Esophagus squamous epithelium (tissue), 5 donors: ENCODE measurements around the gene STK10. TPM values are rescaled to one million over a fixed set of nuclear protein-coding genes. Genes with fewer than 3 reads are reported as not detected.

ENCODE experiments used
- DNase-seq: peaks from one replicate; lab custom pipeline; 2025; lab: John Stamatoyannopoulos, UW
- H3K27ac ChIP-seq, 4 donors: fragments of 200-600 bp; sonication (generic); one replicate each; pipeline ENCODE4 v1.5.1; 2016 to 2019; ENCODE audit warnings: mild to moderate bottlenecking in 1 of 4
- H3K27me3 ChIP-seq, 4 donors: fragments of 200-600 bp; sonication (generic); 1 replicate in 3 of 4; 2 replicates in 1 of 4; pipeline versions ENCODE4 v1.5.1 to v1.6.0; 2017 to 2021; ENCODE audit warnings: antibody characterized with exemption in 1 of 4
- H3K36me3 ChIP-seq, 3 donors: fragments of 200-600 bp; sonication (generic); one replicate each; pipeline ENCODE4 v1.5.1; 2016 to 2019
- H3K4me1 ChIP-seq, 3 donors: fragments of 200-600 bp; sonication (generic); one replicate each; pipeline ENCODE4 v1.5.1; 2017 to 2019
- H3K4me3 ChIP-seq, 4 donors: fragments of 200-600 bp; sonication (generic); 1 replicate in 3 of 4; 2 replicates in 1 of 4; pipeline ENCODE4 v1.5.1; 2016 to 2019; ENCODE audit warnings: mild to moderate bottlenecking in 2 of 4, moderate library complexity in 1 of 4
- H3K9me3 ChIP-seq, 3 donors: fragments of 200-600 bp; sonication (generic); one replicate each; pipeline ENCODE4 v1.5.1; 2016 to 2019
- POLR2A ChIP-seq, 4 donors: fragments of 450-650 bp; IDR thresholded peaks; one replicate each; pipeline ENCODE4 v1.6.1; 2017; ENCODE audit warnings: antibody characterized with exemption in 4 of 4, mild to moderate bottlenecking in 4 of 4, moderate library complexity in 3 of 4
- WGBS, 2 donors: methylation state at CpG; one replicate each; pipeline ENCODE4 v1.1.5; 2018; 5-methylcytosine and 5-hydroxymethylcytosine counted together
- intact Hi-C: fragments of 100-400 bp; cut with DNase I; formaldehyde crosslinking; loops from one replicate; pipeline ENCODE4 v1.15.0; 2022
- total RNA-seq, 4 donors: library from RNA; depleted of rRNA; stranded (reverse); fragments of >200 nt; gene quantifications; one replicate each; pipeline ENCODE4 v1.1.0, GENCODE V29; 2016
- TF ChIP-seq, protein P1 (sequence below), 6 experiments: fragments of 450-650 bp in 4 of 6; fragments of 200-600 bp in 2 of 6; sonication (generic) in 2 of 6; IDR thresholded peaks; one replicate each; pipeline ENCODE4 v1.5.1; 2016 to 2019; ENCODE audit warnings: antibody characterized with exemption in 6 of 6, mild to moderate bottlenecking in 4 of 6, moderate library complexity in 4 of 6
- donor health status: DM: yes; HTN: yes; CAD: no.

STK10 gene
- total RNA-seq, 4 donors from 2014 or later = 5.4 to 15.6 (median 8.9) TPM

DNA sequence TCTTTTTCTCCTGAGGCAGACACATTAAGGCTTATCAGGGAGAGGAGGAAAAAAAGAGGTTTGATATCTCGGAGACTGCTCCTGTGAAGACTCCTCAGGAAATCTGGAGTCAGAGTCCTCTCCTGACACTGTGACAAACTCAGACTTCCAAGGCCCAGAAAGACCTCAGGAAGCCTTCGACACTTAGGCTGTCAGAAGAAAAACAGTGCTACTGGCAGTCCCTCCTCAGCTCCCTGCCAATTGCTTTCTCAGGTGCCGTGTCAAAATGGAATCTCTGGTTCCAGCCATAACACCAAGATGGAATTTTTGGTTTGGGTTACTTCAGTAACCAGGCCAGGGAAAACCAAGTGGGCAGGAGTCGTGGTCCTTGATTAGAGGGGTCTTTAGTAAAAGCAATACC lies 4.1 kb downstream of the STK10 start:
- WGBS, 2 donors = 84 to 91% methylated on average over 4 of the region's 4 CpGs
- TF ChIP-seq, protein P1, sequence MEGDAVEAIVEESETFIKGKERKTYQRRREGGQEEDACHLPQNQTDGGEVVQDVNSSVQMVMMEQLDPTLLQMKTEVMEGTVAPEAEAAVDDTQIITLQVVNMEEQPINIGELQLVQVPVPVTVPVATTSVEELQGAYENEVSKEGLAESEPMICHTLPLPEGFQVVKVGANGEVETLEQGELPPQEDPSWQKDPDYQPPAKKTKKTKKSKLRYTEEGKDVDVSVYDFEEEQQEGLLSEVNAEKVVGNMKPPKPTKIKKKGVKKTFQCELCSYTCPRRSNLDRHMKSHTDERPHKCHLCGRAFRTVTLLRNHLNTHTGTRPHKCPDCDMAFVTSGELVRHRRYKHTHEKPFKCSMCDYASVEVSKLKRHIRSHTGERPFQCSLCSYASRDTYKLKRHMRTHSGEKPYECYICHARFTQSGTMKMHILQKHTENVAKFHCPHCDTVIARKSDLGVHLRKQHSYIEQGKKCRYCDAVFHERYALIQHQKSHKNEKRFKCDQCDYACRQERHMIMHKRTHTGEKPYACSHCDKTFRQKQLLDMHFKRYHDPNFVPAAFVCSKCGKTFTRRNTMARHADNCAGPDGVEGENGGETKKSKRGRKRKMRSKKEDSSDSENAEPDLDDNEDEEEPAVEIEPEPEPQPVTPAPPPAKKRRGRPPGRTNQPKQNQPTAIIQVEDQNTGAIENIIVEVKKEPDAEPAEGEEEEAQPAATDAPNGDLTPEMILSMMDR (IDR thresholded peaks at IDR 0.05) = no peak
- TF ChIP-seq POLR2A (IDR thresholded peaks at IDR 0.05) = no peak
- Histone ChIP-seq H3K4me3 (no peak overlapping the region), H3K36me3 (no peaks in the 10 kb centered on the region), H3K4me1 (peaks cover 22 to 69% (median 30%) of the 10 kb centered on the region in 3 donors), H3K9me3 (no peaks in the 10 kb centered on the region), H3K27me3 (no peaks in the 10 kb centered on the region), H3K27ac (peak overlapping the region in 2 of 4 donors; percentile 34 to 89)
- no peak for DNase-seq
- intact Hi-C loops = no loop called here

DNA sequence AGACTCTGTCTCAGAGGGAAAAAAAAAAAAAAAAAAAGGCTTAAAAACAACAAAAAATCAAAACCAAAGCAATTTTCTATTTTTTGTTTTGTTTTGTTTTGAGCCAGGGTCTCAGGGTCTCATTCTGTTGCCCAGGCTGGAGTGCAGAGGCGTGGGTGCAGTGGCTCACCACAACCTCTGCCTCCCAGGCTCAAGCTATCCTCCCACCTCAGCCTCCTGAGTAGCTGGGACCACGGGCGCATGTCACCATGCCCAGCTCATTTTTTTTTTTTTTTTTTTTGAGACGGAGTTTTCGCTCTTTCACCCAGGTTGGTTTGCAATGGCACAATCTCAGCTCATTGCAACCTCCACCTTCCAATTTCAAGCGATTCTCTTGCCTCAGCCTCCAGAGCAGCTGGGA lies 5.7 kb downstream of the STK10 start:
- 82 to 95% methylated on average over 5 to 6 of the region's 6 CpGs for WGBS, 2 donors
- TF ChIP-seq POLR2A (IDR thresholded peaks at IDR 0.05) = no peak
- TF ChIP-seq, protein P1 (IDR thresholded peaks at IDR 0.05) = no peak
- Histone ChIP-seq H3K36me3 (no peaks in the 10 kb centered on the region), H3K9me3 (no peaks in the 10 kb centered on the region), H3K4me1 (peaks cover 22 to 68% (median 29%) of the 10 kb centered on the region in 3 donors), H3K27ac (no peak overlapping the region), H3K4me3 (no peak overlapping the region), H3K27me3 (no peaks in the 10 kb centered on the region)
- no peak for DNase-seq
- intact Hi-C loops = no loop called here

DNA sequence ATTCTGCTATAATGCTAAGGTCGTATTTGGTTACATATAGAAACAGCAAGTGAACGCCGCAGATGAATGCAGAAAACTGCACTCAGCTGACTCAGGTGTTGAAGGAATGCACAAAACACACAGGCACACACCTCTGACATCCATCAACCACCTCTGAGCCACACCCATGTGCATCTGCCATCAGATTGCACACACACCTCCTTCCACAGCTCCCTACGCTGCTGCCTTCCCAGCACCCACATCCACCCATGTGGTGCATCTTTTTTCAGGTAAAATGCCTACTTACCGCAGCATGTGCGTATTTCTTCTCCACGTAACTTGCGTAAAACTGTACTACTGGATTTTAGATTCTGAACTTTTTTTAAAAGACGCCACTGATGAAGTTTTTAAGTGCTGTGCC lies 7.1 kb downstream of the STK10 start:
- Histone ChIP-seq H3K9me3 (no peaks in the 10 kb centered on the region), H3K27ac (no peak overlapping the region), H3K4me3 (no peak overlapping the region), H3K4me1 (peaks cover 9 to 65% (median 16%) of the 10 kb centered on the region in 3 donors), H3K27me3 (no peaks in the 10 kb centered on the region), H3K36me3 (no peaks in the 10 kb centered on the region)
- intact Hi-C loops = no loop called here
- no peak for DNase-seq
- WGBS, 2 donors = 92% methylated on average over 9 of the region's 9 CpGs
- TF ChIP-seq POLR2A (IDR thresholded peaks at IDR 0.05) = no peak
- TF ChIP-seq, protein P1 (IDR thresholded peaks at IDR 0.05) = no peak

DNA sequence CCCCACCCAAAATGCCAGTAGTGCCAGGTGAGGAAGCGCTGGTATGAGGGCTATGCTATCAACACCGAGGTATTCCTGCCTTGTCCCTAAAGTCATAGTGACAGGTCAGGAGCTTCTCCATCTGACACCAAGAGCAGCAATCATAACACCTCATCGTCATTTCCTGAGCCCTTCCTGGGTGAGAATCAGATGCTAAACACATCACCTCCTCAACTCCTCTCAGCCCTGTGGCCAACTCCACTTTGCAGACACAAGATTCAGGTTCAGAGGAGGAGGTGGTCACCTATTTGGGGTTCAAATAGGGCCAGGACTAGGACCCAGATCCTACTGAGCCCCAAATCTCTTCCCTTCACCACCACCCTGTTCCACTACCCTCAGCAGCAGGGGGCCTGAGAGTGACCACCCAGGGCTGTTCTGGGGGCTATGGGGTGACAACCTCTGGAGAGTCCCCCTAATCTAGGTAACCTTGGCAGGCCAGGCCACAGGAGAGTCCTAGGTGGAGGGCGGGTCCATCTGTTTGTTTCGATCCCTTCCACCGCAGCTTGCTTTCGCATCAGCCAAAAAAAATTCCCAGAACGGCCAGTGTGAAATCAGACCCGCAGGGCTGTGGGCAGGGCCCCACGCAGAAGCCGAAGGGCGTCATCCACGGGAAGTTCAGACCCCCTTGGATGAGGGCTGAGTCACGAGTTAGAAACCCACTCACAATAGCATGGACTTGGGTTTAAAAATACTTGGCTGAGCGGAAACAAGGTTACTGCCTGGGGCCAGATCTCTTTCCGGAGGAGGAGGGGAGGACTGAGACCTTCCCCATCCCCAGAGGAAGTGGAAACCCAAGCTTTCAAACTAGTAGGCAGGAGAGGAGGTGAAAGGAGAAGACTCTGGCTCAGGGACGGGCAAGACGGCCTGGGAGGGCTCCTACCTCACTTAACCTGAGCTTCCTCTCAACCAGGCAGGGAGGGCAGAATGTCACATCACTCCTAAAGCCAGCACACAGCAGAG lies 8.7 kb downstream of the STK10 start:
- intact Hi-C loops = no loop called here
- peak overlapping the region in 3 of 4 donors; percentile 1 to 51 (median 15) for H3K4me3 ChIP-seq
- H3K4me1 ChIP-seq = peaks cover 8 to 63% (median 10%) of the 10 kb centered on the region in 3 donors
- TF ChIP-seq POLR2A (IDR thresholded peaks at IDR 0.05) = peak in 1 of 4 donors; percentile 20
- TF ChIP-seq, protein P1 (IDR thresholded peaks at IDR 0.05) = no peak
- peak overlapping the region; percentile 49 to 86 (median 65) for H3K27ac ChIP-seq
- H3K9me3 ChIP-seq = no peaks in the 10 kb centered on the region
- no peaks in the 10 kb centered on the region for H3K27me3 ChIP-seq
- H3K36me3 ChIP-seq = no peaks in the 10 kb centered on the region
- 58% methylated on average over 6 to 11 of the region's 18 CpGs for WGBS, 2 donors
- no peak for DNase-seq
